KG1 (cell line): ENCODE results near the gene MARCHF9.

Experiments
- DNase-seq: peaks from one replicate; lab custom pipeline; 2025; lab: John Stamatoyannopoulos, UW

MARCHF9 gene

DNA sequence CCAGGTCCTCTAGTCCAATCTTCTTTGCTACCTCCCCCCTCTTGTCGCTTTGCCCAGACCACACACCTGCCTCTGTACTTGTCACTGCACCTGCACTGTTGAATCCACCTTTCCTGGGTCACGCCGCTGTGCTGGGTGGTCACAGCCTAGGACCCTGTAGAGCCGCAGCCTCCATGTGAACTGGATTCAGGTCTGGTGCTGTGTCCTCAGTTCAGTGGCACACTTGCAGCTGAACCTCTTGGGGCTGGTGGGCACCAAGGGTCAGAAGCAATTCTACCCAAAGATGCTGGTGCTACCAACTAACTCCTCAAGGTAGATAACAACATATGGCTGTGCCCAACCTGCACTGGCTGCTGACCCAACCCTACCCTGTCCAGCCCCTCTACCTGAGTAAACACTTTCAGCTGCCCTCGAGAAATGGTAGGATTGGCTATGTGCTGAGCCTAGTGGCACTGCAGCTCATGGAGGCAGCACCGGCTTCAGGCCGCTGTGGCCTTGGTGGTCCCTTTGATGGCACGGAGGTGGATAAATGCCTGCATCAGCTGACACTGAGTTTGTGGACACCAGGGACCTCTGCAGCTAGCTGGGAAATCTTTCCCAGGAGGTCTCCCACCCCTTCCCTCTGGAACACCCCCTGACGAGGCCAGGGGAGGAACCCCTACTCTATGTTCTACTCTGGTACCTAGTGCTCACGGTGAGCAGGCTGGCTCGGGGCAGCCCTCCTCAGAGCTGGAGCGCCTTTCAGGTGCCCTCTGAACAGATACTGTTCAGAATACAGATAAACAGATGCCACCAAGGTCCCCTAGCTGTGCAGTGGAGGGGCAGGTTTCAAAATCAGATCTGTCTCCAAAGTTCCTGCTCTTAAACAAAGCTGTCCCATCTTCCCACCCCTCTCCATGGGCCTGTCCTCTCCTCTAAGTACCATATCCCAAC lies 30.6 kb upstream of the MARCHF9 start:
- DNase-seq, result no peak

GRCh38 chr12:57724936-57725740 lies 29.8 kb upstream of the MARCHF9 start:
- DNase-seq, result no peak

DNA sequence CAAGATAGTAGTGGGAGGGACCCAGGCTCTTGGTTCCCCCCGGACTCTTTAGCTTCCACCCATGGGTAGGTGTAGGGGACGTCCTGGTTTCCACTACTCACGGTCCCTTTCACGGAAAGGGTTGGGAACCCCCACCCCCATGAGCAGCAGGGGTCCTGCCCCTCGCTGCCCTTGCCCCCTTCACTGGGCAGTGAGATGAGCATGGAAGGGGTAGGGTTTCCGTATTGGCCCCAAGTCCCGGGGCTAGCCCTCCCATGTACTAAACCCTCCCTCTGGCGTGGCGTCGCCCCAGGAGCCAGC lies 29.1 kb upstream of the MARCHF9 start:
- DNase-seq, result no peak

- DNase-seq, result no peak
These were observed 28.6 kb upstream of the MARCHF9 start for GRCh38 chr12:57726151-57726883.

GRCh38 chr12:57726884-57727757 lies 27.8 kb upstream of the MARCHF9 start:
- no peak for DNase-seq

DNA sequence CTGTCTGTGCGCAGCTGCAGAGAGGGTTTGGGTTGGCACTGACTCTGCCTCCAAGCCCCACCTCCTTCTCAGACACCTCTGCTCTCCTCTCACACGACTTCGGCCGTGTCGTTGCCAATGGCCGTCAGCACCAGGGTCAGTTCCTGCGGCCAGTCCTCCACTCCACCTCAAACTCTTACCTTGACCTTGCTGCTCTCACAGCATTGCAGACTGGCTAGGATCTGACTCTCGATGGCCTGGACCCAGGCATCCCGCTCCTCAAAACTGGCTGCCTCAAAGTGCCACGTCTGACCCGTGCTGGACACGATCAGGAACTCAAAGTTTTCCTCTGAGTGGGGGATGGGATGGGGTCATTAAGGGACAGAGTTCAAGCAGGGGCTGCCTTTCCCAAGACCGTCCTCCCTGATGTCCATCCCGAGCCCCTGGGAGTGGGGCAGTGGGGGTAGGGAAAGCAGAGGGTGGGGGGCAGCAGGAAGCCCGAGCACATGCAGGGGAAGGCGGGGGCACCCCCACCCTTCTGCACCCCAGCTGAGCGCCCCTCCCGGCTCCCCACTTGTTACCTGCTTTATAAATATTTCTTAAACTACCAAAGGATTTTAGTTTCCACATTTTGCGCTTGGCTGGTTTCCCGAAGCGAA lies 27.0 kb upstream of the MARCHF9 start:
- no peak for DNase-seq

DNA sequence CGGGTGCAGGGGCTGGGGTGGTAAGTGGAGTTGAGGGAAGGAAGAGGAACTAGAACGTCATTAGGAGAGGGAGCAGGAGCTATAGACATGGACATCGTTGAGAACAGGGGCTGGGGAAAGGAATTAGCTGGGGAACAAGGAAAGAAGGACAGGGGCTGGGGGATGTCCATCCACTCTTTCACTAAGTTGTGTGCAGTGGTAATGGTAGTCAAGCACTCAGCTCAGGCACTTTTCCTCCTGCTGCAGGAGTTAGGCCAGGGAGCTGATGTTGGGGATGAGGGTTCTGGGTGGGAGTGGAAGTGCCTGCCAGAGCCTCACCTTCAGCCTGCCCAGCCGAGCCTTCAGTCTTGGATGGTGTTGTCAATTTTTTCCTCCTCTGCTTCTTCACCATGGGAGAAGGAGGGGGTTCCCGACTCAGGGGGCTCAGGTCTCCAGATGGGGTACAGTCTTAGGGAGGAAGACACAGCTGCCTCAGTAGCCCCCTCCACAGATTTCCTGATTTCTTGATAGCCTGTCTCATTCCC lies 25.5 kb upstream of the MARCHF9 start:
- no peak for DNase-seq

DNA sequence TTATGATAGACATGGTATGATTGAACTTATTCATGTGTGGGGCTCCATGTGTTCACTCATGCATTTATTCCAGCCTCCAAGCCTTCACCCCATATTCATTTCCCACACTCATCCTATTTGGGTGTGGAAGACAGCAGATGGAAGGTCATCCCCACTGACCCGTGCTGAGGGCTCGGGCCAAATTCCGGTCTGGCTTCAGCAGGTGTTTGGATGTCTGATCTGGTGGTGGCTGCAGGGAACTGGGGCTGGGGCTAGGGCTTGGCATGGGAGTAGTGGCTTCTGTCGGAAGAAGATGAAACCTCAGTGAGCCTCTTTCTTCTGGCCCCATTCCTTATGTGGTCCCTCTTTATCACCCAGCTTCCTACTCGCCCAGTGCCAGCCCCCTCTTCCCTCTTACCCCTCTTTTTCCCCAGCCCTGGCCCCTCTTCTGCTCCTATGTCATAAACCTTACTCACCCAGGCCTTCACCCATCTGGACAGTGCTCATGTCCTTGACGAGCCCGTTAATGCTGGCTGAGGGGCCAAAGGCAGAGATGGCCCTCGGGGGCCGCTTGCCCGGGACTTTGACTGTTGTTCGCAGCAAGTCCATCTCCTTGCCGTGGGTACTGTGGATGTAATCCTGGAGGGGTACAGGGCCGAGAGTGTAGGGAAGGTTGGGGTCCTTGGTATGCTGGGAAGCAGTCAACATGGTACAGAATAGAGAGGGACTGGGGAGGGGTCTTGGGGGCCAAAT lies 24.4 kb upstream of the MARCHF9 start:
- DNase-seq, result no peak

GRCh38 chr12:57731411-57732080 lies 23.4 kb upstream of the MARCHF9 start:
- DNase-seq, result no peak

- no peak for DNase-seq
These were observed 22.6 kb upstream of the MARCHF9 start for GRCh38 chr12:57732270-57732669.

DNA sequence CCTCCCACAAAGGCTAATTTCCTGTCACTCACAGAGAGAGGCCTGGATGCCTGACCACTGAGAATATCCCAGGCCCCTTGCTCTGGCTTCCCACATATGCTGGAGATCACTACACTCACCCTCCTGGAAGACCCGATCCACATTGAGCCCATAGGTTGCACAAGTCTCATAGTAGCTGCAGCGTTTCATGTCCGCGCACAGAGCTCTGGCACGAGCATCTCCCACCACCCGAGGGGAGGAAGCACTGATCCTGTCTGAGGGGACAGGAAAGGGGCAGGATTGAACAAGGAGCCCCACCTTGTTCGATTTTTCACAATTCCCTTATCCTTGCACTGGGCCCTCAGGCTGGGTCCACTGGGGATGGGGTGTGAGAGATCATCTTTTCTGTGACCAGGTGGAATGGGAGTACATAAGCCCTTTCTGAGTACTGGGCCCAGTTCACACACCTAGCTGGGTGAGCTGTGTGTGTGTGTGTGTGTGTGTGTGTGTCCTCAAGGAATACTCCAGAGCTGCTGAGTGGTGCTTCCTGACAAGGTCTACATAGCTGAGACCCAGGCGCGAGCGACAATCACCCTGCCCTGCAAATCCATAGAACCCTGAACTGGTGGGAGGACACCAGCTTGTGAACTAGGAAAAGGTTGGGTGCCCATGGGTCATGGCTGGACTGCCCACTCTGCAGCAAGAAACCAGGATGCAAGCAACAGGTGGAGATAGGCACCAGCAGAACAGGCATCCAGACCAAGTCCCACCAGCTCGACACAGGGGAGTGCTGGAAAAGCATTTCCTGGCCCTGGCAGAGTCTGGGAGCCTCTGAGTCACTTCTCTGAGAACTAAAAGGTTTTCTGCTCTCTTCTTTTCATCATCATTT lies 21.9 kb upstream of the MARCHF9 start:
- DNase-seq, result no peak

DNA sequence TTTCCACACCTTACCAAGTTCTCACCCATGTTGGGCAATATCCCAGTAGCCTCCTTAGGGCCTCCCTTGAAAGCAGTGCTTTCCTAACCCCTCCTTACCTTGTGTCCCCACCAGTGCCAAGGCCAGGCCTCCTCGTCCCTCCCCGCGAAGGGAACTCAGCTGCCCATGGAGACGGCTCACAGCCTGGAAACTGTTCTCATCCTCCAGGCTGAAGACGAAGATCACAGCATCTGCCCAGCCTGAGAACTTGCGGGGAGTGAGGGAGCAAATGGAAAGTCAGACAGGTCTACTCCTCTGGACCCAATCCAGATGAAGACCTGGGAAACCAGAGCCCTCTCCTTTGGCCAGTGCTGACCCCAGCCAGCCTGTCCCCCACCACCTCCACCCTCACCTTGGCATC lies 21.0 kb upstream of the MARCHF9 start:
- DNase-seq, result no peak

GRCh38 chr12:57734591-57734990 lies 20.3 kb upstream of the MARCHF9 start:
- no peak for DNase-seq

GRCh38 chr12:57735198-57735855 lies 19.6 kb upstream of the MARCHF9 start:
- no peak for DNase-seq

DNA sequence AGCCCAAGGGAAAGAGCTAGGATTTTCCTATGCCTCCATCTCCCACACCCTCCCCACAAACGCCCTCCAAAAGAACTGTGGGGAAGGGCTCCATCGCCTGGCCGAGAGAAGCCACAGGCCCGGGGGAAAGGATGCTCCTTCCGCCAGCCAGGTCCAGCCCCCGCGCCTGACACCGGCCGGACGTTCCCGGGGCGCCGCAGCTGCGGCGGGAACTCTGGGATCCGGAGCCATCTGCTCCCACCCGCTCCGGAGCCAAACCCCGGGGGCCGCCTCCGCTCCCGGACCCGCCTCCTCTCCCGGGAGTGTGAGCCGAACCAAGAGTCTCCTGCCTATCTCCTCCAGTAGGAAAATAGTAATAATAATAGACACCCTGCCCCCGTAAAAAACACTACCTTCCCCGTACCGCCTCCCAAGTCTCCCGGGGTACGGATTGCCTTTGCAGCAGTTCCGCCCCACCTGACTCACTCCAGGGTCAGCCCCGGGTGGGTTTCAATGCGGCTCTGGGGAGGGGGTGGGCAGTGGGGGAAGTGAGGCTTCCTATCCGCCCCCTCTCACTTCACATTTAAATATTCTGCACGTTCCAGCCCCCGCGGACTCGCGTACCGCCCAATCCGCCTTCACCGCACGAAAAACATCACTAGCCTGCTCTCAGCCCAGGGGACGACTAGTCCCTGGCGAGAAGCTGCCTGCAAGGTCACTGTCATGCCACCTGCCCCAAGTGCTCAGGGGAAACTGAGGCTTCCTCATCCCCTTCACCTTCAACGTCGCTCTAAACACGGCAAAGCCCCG lies 18.8 kb upstream of the MARCHF9 start:
- DNase-seq, result no peak

DNA sequence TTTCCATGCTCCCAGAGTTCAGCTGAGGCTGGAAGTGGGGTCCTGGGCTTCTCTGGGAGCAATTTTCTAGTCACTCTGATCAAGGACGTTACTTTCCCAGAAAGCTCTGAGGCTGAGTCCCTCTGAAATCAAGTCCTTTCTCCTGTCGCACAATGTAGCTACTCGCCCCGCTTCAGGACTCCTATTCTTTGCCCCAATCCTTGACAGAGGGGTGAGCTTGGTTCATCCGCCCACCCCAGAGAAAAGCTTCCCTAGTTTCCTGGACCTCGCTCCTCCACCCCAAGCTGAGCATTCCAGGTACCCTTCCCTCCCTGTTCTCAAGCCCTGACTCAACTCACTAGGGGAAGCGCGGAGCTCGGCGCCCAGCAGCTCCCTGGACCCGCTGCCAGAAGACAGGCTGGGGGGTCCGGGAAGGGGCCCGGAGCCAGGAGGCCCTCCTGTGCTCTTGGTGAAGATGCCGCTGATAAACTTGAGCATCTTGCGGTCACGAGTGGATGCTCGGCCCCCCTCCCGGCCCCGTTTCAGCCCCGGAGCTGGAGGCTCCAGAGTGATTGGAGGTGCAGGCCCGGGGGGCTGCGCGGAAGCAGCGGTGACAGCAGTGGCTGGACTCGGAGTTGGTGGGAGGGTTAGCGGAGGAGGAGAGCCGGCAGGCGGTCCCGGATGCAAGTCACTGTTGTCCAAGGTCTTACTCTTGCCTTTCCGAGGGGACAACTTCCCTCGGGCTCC lies 18.0 kb upstream of the MARCHF9 start:
- DNase-seq, result no peak
